Embryonic facial prominence (tissue), 1 donor: ENCODE results near the gene KANSL3.
A peak's percentile ranks its signal among the peaks of the same experiment; 100 is the strongest.
"Not testable (repeated sequence)": the region's sequence is repeated elsewhere in the genome, so short reads cannot be mapped to it uniquely, and the experiment has no call there.

Source experiments
- DNase-seq: peaks from one replicate; pipeline ENCODE4 v3.0.0-alpha.2; 2016; ENCODE audit errors: extremely low spot score

The KANSL3 gene

GRCh38 chr2:96654791-96655190 lies 16.7 kb upstream of the KANSL3 start:
- not testable (repeated sequence) for DNase-seq

- DNase-seq: no peak
Observed at GRCh38 chr2:96651793-96652192, 13.7 kb upstream of the KANSL3 start.

- DNase-seq: no peak
Observed at GRCh38 chr2:96649342-96649741, 11.2 kb upstream of the KANSL3 start.

GRCh38 chr2:96648306-96648930 lies 10.3 kb upstream of the KANSL3 start:
- no peak for DNase-seq

- no peak for DNase-seq
Observed at GRCh38 chr2:96647681-96648080, 9.6 kb upstream of the KANSL3 start.

GRCh38 chr2:96642564-96643360 lies 4.7 kb upstream of the KANSL3 start, which contains the start of gene FER1L5:
FER1L5 (plus strand) TSS chr2:96642764; CDS start chr2:96642837, 73 bp downstream.
- peak; percentile 17 for DNase-seq

- no peak for DNase-seq
Observed at GRCh38 chr2:96637385-96638143, 548 bp downstream of the KANSL3 start.

GRCh38 chr2:96636551-96637171 lies 1.5 kb downstream of the KANSL3 start:
- DNase-seq: no peak

GRCh38 chr2:96633641-96634040 lies 4.5 kb downstream of the KANSL3 start:
- DNase-seq: no peak

GRCh38 chr2:96631804-96632435 lies 6.2 kb downstream of the KANSL3 start:
- DNase-seq: no peak

GRCh38 chr2:96626553-96626942 lies 11.6 kb downstream of the KANSL3 start:
- DNase-seq: no peak

GRCh38 chr2:96625571-96626552 lies 12.2 kb downstream of the KANSL3 start:
- DNase-seq: no peak

- DNase-seq: no peak
Observed at GRCh38 chr2:96623116-96623515, 15.0 kb downstream of the KANSL3 start.

GRCh38 chr2:96622544-96622943 lies 15.6 kb downstream of the KANSL3 start:
- no peak for DNase-seq

- no peak for DNase-seq
Observed at GRCh38 chr2:96618596-96619283, 19.4 kb downstream of the KANSL3 start.

- no peak for DNase-seq
Observed at GRCh38 chr2:96617012-96617411, 21.1 kb downstream of the KANSL3 start.

GRCh38 chr2:96616535-96616934 lies 21.6 kb downstream of the KANSL3 start:
- no peak for DNase-seq

- DNase-seq: no peak
Observed at GRCh38 chr2:96616128-96616527, 22.0 kb downstream of the KANSL3 start.
